Measurements from ENCODE around the gene TTLL5.

The TTLL5 gene

DNA sequence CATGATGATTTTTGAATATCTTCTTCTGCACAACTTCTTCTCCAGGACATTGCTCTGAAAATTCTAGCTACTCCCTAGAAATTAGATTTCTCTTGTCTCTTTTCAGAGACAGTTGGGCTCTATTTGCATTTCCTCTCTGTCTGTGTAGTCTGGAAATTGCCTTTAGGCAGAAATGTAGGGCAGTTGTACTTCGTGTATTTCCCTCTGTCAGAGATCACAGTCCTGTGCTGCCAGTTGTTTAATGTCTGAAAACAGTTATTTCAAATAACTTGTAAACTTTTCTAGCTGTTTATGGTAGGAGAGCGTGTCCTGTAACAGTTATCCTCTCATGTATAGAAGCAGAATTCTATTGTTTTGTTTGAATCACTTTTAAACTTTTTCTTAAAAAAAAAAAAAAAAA lies 86.9 kb downstream of the TTLL5 start:
- Histone ChIP-seq H3K79me2 (ENCODE audit: insufficient read depth, low read depth) (no peaks in the 10 kb centered on the region), H3K27me3 (ENCODE audit: insufficient read depth, low read depth) (no peaks in the 10 kb centered on the region), H3K4me2 (no peak overlapping the region), H3K36me3 (ENCODE audit: insufficient read depth) (no peaks in the 10 kb centered on the region), H3K4me3 (IDR thresholded peaks at IDR 0.05; ENCODE audit: insufficient read depth, low read depth, low read length) (no peak overlapping the region), H3K27ac (no peak overlapping the region), H3K4me1 (ENCODE audit: low read depth, poor library complexity, severe bottlenecking) (no peaks in the 10 kb centered on the region), H4K20me1 (ENCODE audit: insufficient read depth) (no peaks in the 10 kb centered on the region), H2AFZ (ENCODE audit: low read depth) (no peak overlapping the region), H3K9ac (no peak overlapping the region)
- TF ChIP-seq, protein P1, sequence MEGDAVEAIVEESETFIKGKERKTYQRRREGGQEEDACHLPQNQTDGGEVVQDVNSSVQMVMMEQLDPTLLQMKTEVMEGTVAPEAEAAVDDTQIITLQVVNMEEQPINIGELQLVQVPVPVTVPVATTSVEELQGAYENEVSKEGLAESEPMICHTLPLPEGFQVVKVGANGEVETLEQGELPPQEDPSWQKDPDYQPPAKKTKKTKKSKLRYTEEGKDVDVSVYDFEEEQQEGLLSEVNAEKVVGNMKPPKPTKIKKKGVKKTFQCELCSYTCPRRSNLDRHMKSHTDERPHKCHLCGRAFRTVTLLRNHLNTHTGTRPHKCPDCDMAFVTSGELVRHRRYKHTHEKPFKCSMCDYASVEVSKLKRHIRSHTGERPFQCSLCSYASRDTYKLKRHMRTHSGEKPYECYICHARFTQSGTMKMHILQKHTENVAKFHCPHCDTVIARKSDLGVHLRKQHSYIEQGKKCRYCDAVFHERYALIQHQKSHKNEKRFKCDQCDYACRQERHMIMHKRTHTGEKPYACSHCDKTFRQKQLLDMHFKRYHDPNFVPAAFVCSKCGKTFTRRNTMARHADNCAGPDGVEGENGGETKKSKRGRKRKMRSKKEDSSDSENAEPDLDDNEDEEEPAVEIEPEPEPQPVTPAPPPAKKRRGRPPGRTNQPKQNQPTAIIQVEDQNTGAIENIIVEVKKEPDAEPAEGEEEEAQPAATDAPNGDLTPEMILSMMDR (conservative IDR thresholded peaks at IDR 0.05; ENCODE audit: low read depth, low read length), result no peak

DNA sequence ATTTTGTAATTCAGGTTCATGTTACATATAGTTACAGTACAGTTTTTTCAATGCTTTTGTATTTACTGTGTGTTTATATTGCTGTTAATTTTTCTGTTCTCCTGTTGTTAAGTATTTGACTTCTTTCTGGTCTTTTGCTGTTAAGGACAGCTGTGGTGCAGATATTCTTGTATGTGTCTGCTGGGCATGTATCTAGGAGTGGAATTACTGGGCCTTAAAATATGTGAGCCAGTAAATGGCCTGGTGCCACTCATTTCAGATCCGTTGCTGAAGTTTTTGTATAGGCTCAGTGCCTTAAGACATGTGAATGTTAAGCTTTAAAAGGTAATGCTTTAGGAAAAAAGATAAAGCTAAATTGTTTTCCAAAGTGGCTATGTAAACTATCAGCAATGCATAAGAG lies 87.3 kb downstream of the TTLL5 start:
- Histone ChIP-seq H3K36me3 (ENCODE audit: insufficient read depth) (no peaks in the 10 kb centered on the region), H3K9ac (no peak overlapping the region), H3K4me3 (IDR thresholded peaks at IDR 0.05; ENCODE audit: insufficient read depth, low read depth, low read length) (no peak overlapping the region), H3K27me3 (ENCODE audit: insufficient read depth, low read depth) (no peaks in the 10 kb centered on the region), H3K4me2 (no peak overlapping the region), H3K4me1 (ENCODE audit: low read depth, poor library complexity, severe bottlenecking) (no peaks in the 10 kb centered on the region), H3K79me2 (ENCODE audit: insufficient read depth, low read depth) (no peaks in the 10 kb centered on the region), H3K27ac (no peak overlapping the region), H2AFZ (ENCODE audit: low read depth) (no peak overlapping the region), H4K20me1 (ENCODE audit: insufficient read depth) (no peaks in the 10 kb centered on the region)
- TF ChIP-seq, protein P1 (conservative IDR thresholded peaks at IDR 0.05; ENCODE audit: low read depth, low read length), result no peak

DNA sequence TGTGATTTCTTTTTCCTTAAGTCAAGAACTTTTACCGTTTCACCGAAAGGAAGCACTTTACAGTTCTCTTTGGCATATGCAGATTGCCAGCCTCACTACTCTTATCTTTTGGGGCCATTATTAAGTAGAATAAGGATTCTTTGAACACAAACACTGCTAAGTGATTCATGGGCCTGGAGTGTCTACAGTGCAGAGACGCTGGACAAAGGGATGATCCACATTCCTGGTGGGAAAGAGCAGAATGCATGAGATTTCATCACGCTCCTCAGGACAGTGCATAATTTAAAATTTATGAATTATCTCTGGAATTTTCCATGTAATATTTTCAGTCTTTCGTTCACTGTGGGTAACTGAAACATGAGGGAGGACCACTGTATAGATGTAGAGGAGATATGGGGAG lies 90.2 kb downstream of the TTLL5 start:
- Histone ChIP-seq H4K20me1 (ENCODE audit: insufficient read depth) (no peaks in the 10 kb centered on the region), H3K36me3 (ENCODE audit: insufficient read depth) (no peaks in the 10 kb centered on the region), H2AFZ (ENCODE audit: low read depth) (no peak overlapping the region), H3K4me1 (ENCODE audit: low read depth, poor library complexity, severe bottlenecking) (no peaks in the 10 kb centered on the region), H3K27ac (no peak overlapping the region), H3K27me3 (ENCODE audit: insufficient read depth, low read depth) (no peaks in the 10 kb centered on the region), H3K4me2 (no peak overlapping the region), H3K4me3 (IDR thresholded peaks at IDR 0.05; ENCODE audit: insufficient read depth, low read depth, low read length) (no peak overlapping the region), H3K79me2 (ENCODE audit: insufficient read depth, low read depth) (no peaks in the 10 kb centered on the region), H3K9ac (no peak overlapping the region)
- TF ChIP-seq, protein P1 (conservative IDR thresholded peaks at IDR 0.05; ENCODE audit: low read depth, low read length), result no peak

DNA sequence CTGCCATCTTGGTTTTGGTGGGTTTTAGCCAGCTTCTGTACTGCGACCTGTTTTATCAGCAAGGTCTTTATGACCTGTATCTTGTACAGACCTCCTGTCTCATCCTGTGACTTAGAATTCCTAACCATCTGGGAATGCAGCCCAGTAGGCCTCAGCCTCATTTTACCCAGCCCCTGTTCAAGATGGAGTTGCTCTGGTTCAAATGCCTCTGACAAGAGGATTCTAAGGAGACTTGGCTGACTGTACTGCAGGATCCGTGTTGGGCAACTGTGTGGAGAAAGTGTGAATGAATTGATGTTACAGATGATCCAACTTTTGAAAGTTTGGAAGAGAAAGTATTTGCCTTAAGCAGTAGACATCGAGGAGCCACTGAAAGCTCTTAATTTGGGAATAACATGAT lies 91.0 kb downstream of the TTLL5 start:
- H3K79me2 ChIP-seq (ENCODE audit: insufficient read depth, low read depth), result no peaks in the 10 kb centered on the region

More for the DNA sequence above, 91.0 kb downstream of the TTLL5 start:
- Histone ChIP-seq H3K27me3 (ENCODE audit: insufficient read depth, low read depth) (no peaks in the 10 kb centered on the region), H3K4me3 (IDR thresholded peaks at IDR 0.05; ENCODE audit: insufficient read depth, low read depth, low read length) (no peak overlapping the region), H3K4me1 (ENCODE audit: low read depth, poor library complexity, severe bottlenecking) (no peaks in the 10 kb centered on the region), H4K20me1 (ENCODE audit: insufficient read depth) (no peaks in the 10 kb centered on the region), H3K4me2 (no peak overlapping the region), H3K9ac (no peak overlapping the region), H3K36me3 (ENCODE audit: insufficient read depth) (no peaks in the 10 kb centered on the region), H2AFZ (ENCODE audit: low read depth) (no peak overlapping the region), H3K27ac (no peak overlapping the region)
- TF ChIP-seq, protein P1 (conservative IDR thresholded peaks at IDR 0.05; ENCODE audit: low read depth, low read length), result no peak

All from KMS-11 (cell line).